Activated CD4-positive, alpha-beta T cell treated with anti-CD3 and anti-CD28 coated beads, Interleukin-2, amount 50 U/mL, for 24 hours (primary cell): Measurements from ENCODE around the gene DOK3.

Source experiments
- DNase-seq, 2 donors: peaks; one replicate each; pipeline ENCODE4 v3.0.0-alpha.2; 2020; ENCODE audit warnings: low read depth in 1 of 2, low spot score in 1 of 2

The DOK3 gene

GRCh38 chr5:177484902-177485549, 24.6 kb downstream of the DOK3 start:
- no peak for DNase-seq

- no peak for DNase-seq
These were observed 25.4 kb downstream of the DOK3 start for GRCh38 chr5:177483994-177484901.

- no peak for DNase-seq
These were observed 26.6 kb downstream of the DOK3 start for GRCh38 chr5:177483042-177483441.

GRCh38 chr5:177482359-177482795, 27.2 kb downstream of the DOK3 start:
- DNase-seq: no peak

- DNase-seq: no peak
These were observed 29.9 kb downstream of the DOK3 start for GRCh38 chr5:177479774-177480173.

- no peak for DNase-seq
These were observed 30.6 kb downstream of the DOK3 start for GRCh38 chr5:177478711-177479646.

- DNase-seq: no peak
These were observed 31.7 kb downstream of the DOK3 start for GRCh38 chr5:177477701-177478477.

GRCh38 chr5:177476531-177477233, 32.9 kb downstream of the DOK3 start:
- DNase-seq: no peak

- no peak for DNase-seq
These were observed 33.8 kb downstream of the DOK3 start for GRCh38 chr5:177475563-177476427.

- DNase-seq: no peak
These were observed 34.6 kb downstream of the DOK3 start for GRCh38 chr5:177474846-177475562.

GRCh38 chr5:177474002-177474476, 35.6 kb downstream of the DOK3 start:
- DNase-seq: no peak

GRCh38 chr5:177473443-177474001, 36.1 kb downstream of the DOK3 start, which contains the start of gene DBN1:
Gene DBN1 (minus strand): TSS chr5:177473634. CDS start chr5:177473521, 113 bp downstream.
- no peak for DNase-seq

- no peak for DNase-seq
These were observed 36.9 kb downstream of the DOK3 start for GRCh38 chr5:177472460-177473442.

GRCh38 chr5:177471610-177472356, 37.8 kb downstream of the DOK3 start:
- no peak for DNase-seq

- no peak for DNase-seq
These were observed 38.7 kb downstream of the DOK3 start for GRCh38 chr5:177470759-177471536.
